AG04449 (cell line): Measurements from ENCODE around the gene IQSEC3.
"Not testable (repeated sequence)": the region's sequence is repeated elsewhere in the genome, so short reads cannot be mapped to it uniquely, and the experiment has no call there.

Experiments used
- CTCF ChIA-PET: fragments of 350-600 bp; formaldehyde crosslinking; extraction: SDS; loops from one replicate; lab custom pipeline; 2021; ENCODE audit warnings: antibody characterized with exemption; lab: Yijun Ruan, JAX
- POLR2A ChIA-PET: fragments of 400-600, 350-600 bp; formaldehyde crosslinking; extraction: SDS; loops from one replicate; lab custom pipeline; 2020; ENCODE audit warnings: antibody characterized with exemption, inconsistent platforms; lab: Yijun Ruan, JAX
- DNase-seq: peaks from one replicate; pipeline ENCODE4 v3.0.0-alpha.2; 2010; ENCODE audit warnings: low read depth, low spot score
- H3K4me3 ChIP-seq: 2 replicates; pipeline ENCODE4 v1.5.1; 2011; ENCODE audit warnings: low read depth, mild to moderate bottlenecking, control low read depth, low read length
- CTCF ChIP-seq: IDR thresholded peaks from one replicate; pipeline ENCODE4 v1.5.1; 2011; ENCODE audit warnings: mild to moderate bottlenecking, moderate library complexity, low read length, control low read depth, inconsistent platforms; ENCODE audit not compliant: insufficient read depth; ENCODE audit errors: missing control alignments

The IQSEC3 gene

DNA sequence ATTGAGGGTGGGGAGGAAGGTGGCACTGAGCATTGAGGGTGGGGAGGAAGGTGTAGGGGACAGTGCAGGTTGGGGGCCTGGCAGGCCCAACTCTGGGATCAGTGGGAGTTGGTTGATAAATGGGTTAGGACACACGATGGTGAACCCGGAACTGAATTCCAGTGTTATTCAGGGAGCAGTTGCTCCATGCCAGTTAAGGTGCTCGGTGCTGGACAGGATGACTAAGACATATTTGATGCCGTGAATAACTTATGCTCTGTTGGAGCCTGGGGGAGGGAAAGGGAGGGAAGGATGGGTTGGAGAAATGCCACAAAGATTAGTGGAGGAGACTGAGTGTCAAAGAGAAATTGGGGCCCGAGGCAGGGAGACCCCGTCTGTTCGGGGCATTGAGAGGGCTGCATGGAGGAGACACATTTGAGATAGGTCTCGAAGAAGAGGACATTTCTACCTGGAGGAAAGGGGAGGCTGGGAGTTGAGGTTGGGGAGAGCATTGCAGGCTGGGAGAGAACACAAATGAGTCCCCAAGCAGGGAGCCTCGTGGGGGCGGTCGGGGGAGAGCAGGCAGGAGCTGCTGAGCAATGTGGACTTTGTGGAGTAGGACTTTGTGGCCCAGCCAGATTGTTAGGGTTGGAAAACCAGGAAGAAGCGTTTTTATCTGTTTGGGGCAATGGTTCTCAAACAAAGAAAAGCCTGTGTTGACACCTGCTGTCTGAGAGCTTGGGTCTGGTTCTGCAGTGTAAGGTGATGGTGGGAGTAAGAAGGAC lies 65.3 kb downstream of the IQSEC3 start:
- no peak for TF ChIP-seq CTCF
- POLR2A ChIA-PET = no interaction called here
- DNase-seq = no peak
- CTCF ChIA-PET = interaction anchor here (1.3 kb wide), 1 partner anchor 40 kb away, joined by 3 read pairs; no protein-coding TSS in a partner anchor
- no peak overlapping the region for H3K4me3 ChIP-seq

GRCh38 chr12:133616-134232 lies 67.2 kb downstream of the IQSEC3 start:
- DNase-seq, POLR2A ChIA-PET, H3K4me3 ChIP-seq, CTCF ChIA-PET: not testable (repeated sequence)

- ChIA-PET POLR2A (no interaction called here), CTCF (no interaction called here)
- no peak for TF ChIP-seq CTCF
- DNase-seq = no peak
- no peak overlapping the region for H3K4me3 ChIP-seq
Measured at GRCh38 chr12:135138-135537, 68.6 kb downstream of the IQSEC3 start.

DNA sequence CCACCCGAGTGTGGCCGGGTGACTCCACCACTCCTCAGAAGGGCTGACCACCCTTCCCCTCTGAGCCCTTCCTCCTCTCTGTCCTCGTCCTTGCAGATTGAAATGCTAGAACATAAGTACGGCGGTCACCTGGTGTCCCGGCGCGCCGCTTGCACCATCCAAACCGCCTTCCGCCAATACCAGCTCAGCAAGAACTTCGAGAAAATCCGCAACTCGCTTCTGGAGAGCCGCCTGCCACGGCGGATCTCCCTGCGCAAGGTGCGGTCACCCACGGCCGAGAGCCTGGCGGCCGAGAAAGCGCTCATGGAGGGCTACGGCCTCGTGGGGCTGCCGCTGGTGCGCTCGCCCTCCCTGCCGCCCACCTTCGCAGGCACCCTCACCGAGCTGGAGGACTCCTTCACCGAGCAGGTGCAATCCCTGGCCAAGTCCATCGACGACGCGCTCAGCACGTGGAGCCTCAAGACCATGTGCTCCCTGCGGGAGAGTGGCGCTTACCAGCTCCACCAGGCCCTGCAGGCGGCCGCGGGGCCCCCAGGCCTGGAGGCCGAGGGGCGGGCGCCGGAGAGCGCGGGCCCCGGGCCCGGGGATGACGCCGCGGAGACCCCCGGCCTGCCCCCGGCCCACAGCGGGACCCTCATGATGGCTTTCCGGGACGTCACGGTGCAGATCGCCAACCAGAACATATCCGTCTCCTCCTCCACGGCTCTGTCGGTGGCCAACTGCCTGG lies 71.8 kb downstream of the IQSEC3 start:
- ChIA-PET CTCF (interaction anchor here (1.0 to 2.4 kb wide), 2 partner anchors 12 to 15 kb away, joined by 4 to 10 read pairs; no protein-coding TSS in a partner anchor), POLR2A (no interaction called here)
- DNase-seq = no peak
- H3K4me3 ChIP-seq = no peak overlapping the region
- TF ChIP-seq CTCF = no peak

DNA sequence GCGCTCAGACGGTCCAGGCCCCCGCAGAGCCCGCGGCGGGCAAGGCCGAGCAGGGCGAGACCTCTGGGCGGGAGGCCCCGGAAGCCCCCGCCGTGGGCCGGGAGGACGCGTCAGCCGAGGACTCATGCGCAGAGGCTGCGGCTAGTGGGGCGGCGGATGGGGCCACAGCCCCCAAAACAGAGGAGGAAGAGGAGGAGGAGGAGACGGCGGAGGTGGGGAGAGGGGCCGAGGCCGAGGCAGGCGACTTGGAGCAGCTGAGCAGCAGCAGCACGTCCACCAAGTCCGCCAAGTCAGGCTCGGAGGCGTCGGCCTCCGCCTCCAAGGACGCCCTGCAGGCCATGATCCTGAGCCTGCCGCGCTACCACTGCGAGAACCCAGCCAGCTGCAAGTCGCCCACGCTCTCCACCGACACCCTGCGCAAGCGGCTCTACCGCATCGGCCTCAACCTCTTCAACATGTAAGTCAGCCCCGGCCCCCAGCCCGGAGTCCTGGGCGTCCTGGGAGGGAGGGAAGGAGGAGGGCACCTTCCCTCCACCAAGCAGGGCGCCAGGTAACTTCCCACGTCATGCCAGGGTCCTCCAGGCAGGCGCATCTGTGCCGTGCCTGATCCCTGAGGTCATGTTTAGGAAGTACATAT lies 72.4 kb downstream of the IQSEC3 start:
- ChIA-PET POLR2A (no interaction called here), CTCF (no interaction called here)
- no peak for TF ChIP-seq CTCF
- no peak for DNase-seq
- H3K4me3 ChIP-seq = no peak overlapping the region

GRCh38 chr12:139585-139984 lies 73.0 kb downstream of the IQSEC3 start:
- CTCF ChIA-PET = interaction anchor here (1.4 kb wide), 1 partner anchor 14 kb away, joined by 4 read pairs; no protein-coding TSS in a partner anchor
- POLR2A ChIA-PET = no interaction called here
- no peak for TF ChIP-seq CTCF
- H3K4me3 ChIP-seq = no peak overlapping the region
- DNase-seq = no peak
